Uterus (tissue), 4 donors: Measurements from ENCODE around the gene FLRT3. TPM values are rescaled to one million over a fixed set of nuclear protein-coding genes. Genes with fewer than 3 reads are reported as not detected.

ENCODE experiments used
- DNase-seq, 2 donors: peaks; one replicate each; pipeline ENCODE4 v3.0.0-alpha.2; 2019 to 2020
- H3K27ac ChIP-seq, 2 donors: fragments of 200-600 bp; sonication (generic); 1 replicate in 1 of 2; 2 replicates in 1 of 2; pipeline ENCODE4 v1.5.1; 2016 to 2018
- H3K27me3 ChIP-seq, 2 donors: fragments of 200-600 bp; sonication (generic); one replicate each; pipeline ENCODE4 v1.5.1; 2018 to 2019; ENCODE audit warnings: control low read depth in 1 of 2
- H3K36me3 ChIP-seq, 2 donors: fragments of 200-600 bp; sonication (generic); one replicate each; pipeline ENCODE4 v1.5.1; 2019; ENCODE audit warnings: control low read depth in 1 of 2
- H3K4me1 ChIP-seq, 2 donors: fragments of 200-600 bp; sonication (generic); one replicate each; pipeline ENCODE4 v1.5.1; 2018 to 2019; ENCODE audit warnings: control low read depth in 1 of 2
- H3K4me3 ChIP-seq, 2 donors: fragments of 200-600 bp; sonication (generic); 1 replicate in 1 of 2; 2 replicates in 1 of 2; pipeline ENCODE4 v1.5.1; 2018 to 2019; ENCODE audit warnings: mild to moderate bottlenecking in 1 of 2
- H3K9me3 ChIP-seq, 2 donors: fragments of 200-600 bp; sonication (generic); one replicate each; pipeline ENCODE4 v1.5.1; 2019; ENCODE audit warnings: control low read depth in 1 of 2
- CTCF ChIP-seq, 4 experiments: fragments of 200-600 bp in 2 of 4; fragments of 450-650 bp in 2 of 4; sonication (generic) in 2 of 4; IDR thresholded peaks; one replicate each; pipeline ENCODE4 v1.5.1; 2016 to 2019; ENCODE audit warnings: antibody characterized with exemption in 4 of 4, mild to moderate bottlenecking in 2 of 4, moderate library complexity in 1 of 4
- POLR2A ChIP-seq, 2 donors: fragments of 450-650 bp; IDR thresholded peaks; one replicate each; pipeline ENCODE4 v1.6.1; 2016; ENCODE audit warnings: antibody characterized with exemption in 2 of 2, mild to moderate bottlenecking in 1 of 2, moderate library complexity in 1 of 2
- intact Hi-C: fragments of 100-400 bp; cut with DNase I; formaldehyde crosslinking; loops from one replicate; pipeline ENCODE4 v1.15.1; 2023; ENCODE audit warnings: low total_unique reads
- small RNA-seq: library from RNA; depleted of rRNA; stranded (forward); fragments of <200 nt; gene quantifications from one replicate; pipeline ENCODE3, GENCODE V24; 2016
- total RNA-seq, 4 donors: library from RNA; depleted of rRNA in 3 of 4; stranded (reverse); fragments of >200 nt in 3 of 4; gene quantifications; one replicate each; pipeline versions ENCODE4 v1.1.0 to v1.2.4, GENCODE V29; 2014 to 2023
- donor health status: DM: yes; HTN: yes; CAD: no.

Gene FLRT3
- total RNA-seq, 4 donors from 2014 or later, result 1.8 to 14.4 (median 5.2) TPM; not detected in 1

GRCh38 chr20:14284443-14284842, 53.0 kb downstream of the FLRT3 start:
- intact Hi-C loops, result no loop called here
- Histone ChIP-seq H3K4me3 (no peak overlapping the region), H3K4me1 (no peaks in the 10 kb centered on the region), H3K27ac (no peak overlapping the region), H3K36me3 (no peaks in the 10 kb centered on the region), H3K27me3 (no peaks in the 10 kb centered on the region), H3K9me3 (no peaks in the 10 kb centered on the region)
- TF ChIP-seq CTCF (IDR thresholded peaks at IDR 0.05), result no peak
- no peak for TF ChIP-seq POLR2A (IDR thresholded peaks at IDR 0.05)
- no peak for DNase-seq

GRCh38 chr20:14282140-14282539, 55.3 kb downstream of the FLRT3 start:
- TF ChIP-seq CTCF (IDR thresholded peaks at IDR 0.05) (no peak), POLR2A (IDR thresholded peaks at IDR 0.05) (no peak)
- intact Hi-C loops, result no loop called here

More at GRCh38 chr20:14282140-14282539, 55.3 kb downstream of the FLRT3 start:
- no peak for DNase-seq
- Histone ChIP-seq H3K27me3 (no peaks in the 10 kb centered on the region), H3K27ac (no peak overlapping the region), H3K4me3 (no peak overlapping the region), H3K36me3 (no peaks in the 10 kb centered on the region), H3K9me3 (no peaks in the 10 kb centered on the region), H3K4me1 (no peaks in the 10 kb centered on the region)

Small RNAs within 50 kb of the gene (small RNA-seq; reads per million reads assigned to genes)
- gene RNU6-228P, result not detected
